GM20431 (cell line): ENCODE data around the gene GLRA2.

Source experiments
- in situ Hi-C: fragments of 300-500 bp; cut with MseI, MboI; formaldehyde crosslinking; loops from one replicate; pipeline ENCODE4 v1.15.0; 2020; ENCODE audit warnings: low sequenced_read_pairs; ENCODE audit not compliant: unreplicated experiment

The GLRA2 gene

DNA sequence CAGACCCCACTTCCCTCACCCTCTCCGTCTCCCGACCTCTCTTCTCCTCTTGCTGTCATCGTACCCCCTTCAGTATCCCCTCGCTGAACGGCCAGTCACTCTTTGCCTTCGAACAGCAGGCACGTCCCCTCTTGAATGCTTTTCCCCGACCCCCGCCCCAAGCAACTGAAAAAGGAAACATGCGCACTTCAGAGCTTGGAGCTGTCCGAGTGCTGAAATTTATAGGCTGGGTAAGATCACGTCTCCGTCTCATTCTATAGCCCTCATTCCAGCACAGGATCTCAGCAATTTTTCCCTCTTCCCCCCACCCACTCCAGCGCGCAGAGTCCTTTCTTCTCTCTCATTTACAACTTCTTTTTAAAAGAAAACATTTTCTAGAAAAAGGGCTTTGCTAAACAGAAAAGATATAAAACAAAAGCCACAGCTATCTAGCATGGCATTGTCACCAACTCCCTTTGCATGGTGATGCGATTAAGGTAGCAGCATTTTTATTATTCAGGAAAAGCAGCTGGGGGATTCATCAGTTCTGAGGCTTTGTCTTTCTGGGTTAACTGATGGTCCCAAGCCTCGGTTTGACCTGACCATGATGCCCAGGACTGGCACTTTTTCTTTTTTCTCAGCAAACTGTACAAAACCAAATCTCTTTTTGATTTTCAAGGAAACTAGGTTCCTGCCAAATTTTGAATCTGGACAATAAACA is at the start of gene GLRA2:
Gene GLRA2, plus strand, starts transcription at position 247 of the 700 bp plus-strand sequence. CDS start 522 bp downstream, outside the sequence.
- in situ Hi-C loops: loop anchor here (25.0 kb wide), 1 partner anchor 442 kb away; no protein-coding TSS in a partner anchor

DNA sequence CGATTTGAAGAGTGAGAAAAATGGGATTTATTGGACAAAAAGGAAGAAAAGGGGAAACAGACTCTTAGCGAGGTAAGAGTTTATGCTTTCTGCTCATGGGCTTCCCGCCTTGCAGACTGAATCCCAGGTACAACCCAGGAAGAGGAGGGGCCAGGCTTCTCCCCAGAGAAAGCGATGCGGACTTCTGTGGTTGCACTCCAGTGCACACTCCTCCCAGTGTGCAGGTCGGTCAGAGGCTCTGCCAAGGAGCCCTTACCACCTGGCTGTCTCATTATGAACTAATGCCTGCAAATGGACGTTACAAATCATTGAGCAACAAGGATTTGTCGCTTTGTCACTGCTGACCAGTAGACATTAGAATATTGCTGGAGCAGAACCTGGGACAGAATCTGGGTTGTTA is 39.9 kb upstream of the GLRA2 start:
- in situ Hi-C loops: no loop called here

- in situ Hi-C loops: no loop called here
These were observed 37.6 kb upstream of the GLRA2 start for GRCh38 chrX:14491689-14492088.

- in situ Hi-C loops: no loop called here
These were observed 32.7 kb upstream of the GLRA2 start for GRCh38 chrX:14496674-14497073.

DNA sequence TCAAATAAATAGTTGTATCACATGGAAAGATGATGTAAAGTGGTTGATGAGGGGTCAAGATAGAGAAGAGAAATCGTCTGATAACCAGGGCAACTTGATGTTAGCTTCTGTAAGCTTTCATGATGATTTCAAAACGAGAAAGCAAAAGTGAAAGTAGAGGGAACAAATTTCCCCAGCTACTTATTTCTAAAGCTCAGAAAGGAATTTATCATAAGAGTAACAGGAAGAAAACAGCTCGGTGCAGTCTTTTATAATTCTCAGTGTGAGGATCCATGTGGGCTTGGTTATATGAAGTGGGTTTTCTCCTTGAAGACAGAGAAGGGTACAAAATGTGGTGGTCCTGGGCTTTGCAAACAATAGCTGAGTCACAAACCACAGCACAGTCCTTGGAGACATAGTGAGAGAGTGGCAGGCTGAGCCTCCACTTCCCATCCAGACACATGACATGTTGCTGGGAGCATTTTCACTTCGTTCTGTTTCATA is 32.1 kb upstream of the GLRA2 start:
- in situ Hi-C loops: no loop called here

GRCh38 chrX:14501327-14501726 is 28.0 kb upstream of the GLRA2 start:
- in situ Hi-C loops: no loop called here

- in situ Hi-C loops: no loop called here
These were observed 24.3 kb upstream of the GLRA2 start for GRCh38 chrX:14504960-14505538.

DNA sequence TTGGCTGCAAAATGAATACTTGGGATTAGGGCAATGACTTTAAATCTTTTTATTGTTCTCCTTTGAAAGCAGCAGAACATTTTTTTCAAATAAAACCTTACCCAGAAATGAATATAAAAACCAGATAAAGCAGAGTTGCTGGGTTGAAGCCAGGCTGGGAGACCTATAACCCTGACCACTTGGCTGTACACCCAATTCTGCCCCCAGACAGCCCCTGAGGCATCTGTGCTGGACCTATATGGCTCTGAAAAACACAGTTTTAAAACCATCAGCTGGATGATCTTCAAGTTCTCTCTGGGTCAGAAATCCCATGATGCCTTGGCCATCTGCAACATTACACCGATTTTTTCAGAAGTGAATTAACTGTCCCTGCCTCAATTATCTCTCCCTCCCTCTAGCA is 23.7 kb upstream of the GLRA2 start:
- in situ Hi-C loops: no loop called here

GRCh38 chrX:14506866-14507265 is 22.5 kb upstream of the GLRA2 start:
- in situ Hi-C loops: no loop called here

- in situ Hi-C loops: no loop called here
These were observed 21.2 kb upstream of the GLRA2 start for GRCh38 chrX:14508025-14508690.

DNA sequence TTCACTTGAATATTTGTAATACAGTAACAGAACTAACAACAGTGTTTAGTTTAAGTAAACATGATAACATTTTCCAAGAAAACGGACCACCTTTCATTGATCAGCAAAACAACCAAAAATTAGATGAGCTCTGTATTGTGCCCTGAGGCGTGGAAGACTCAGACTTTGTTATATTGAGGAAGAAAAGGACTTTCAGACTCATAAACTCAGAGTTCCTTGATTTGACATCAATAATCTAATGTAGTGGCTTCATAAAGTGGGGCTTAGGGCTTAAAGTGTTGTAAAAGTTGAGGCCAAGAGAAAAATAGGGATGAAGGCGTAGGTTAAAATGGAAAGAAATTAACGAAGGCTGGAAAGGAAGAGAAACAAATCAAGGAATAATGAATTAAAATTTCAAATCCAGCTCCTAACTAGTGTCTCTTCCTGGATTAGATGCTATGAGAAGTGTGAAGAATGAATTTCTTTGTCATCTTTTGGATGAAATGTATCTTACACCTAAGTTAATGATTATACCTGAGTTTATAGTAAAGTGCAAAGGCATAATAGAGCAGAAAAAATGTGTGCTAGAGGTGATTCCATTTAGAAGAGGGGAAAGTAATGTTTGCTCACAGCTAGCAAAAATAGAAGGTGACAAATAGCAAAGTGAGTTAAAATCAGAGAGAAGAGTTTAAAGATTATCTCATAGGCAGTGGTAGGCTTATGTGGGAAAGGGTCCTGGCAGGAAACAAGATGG is 19.8 kb upstream of the GLRA2 start:
- in situ Hi-C loops: no loop called here

DNA sequence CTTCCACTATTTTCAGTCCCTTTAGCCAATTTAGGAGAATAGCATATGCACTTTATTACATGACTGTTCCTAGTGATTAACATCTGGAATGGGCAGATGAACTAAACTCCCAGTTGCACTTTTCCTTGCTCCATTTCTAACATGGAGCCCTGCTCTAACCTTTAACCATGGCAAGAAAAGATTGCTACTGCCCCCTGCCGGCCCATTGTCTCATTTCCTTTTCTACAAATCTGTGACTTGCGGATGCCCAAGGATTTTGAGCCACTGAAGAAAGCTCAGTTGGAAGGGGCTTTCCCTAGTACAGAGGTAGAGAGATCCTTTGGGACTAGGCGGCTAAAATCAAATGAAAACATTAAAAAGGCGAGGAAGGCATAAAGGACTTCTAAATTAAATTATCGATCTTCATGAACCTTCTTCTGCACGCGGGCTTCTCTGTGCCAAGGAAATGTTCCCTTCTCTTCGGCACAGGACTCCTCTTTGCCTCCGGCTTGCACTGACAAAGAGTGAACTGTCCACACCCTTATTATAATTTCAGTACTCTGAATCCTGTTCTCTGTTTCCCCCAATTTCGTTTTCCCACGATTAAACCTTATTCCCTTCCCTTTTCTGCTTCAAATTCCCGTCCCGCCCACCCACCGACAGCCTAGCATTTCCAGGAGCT is 577 bp upstream of the GLRA2 start:
- in situ Hi-C loops: loop anchor here (25.0 kb wide), 1 partner anchor 441 kb away; no protein-coding TSS in a partner anchor

- in situ Hi-C loops: loop anchor here (25.0 kb wide), 1 partner anchor 447 kb away; no protein-coding TSS in a partner anchor
These were observed 4.5 kb downstream of the GLRA2 start for GRCh38 chrX:14533867-14534266.

- in situ Hi-C loops: loop anchor here (25.0 kb wide), 1 partner anchor 459 kb away; no protein-coding TSS in a partner anchor
These were observed 16.9 kb downstream of the GLRA2 start for GRCh38 chrX:14546190-14546589.

GRCh38 chrX:14554131-14554715 is 24.9 kb downstream of the GLRA2 start:
- in situ Hi-C loops: no loop called here

DNA sequence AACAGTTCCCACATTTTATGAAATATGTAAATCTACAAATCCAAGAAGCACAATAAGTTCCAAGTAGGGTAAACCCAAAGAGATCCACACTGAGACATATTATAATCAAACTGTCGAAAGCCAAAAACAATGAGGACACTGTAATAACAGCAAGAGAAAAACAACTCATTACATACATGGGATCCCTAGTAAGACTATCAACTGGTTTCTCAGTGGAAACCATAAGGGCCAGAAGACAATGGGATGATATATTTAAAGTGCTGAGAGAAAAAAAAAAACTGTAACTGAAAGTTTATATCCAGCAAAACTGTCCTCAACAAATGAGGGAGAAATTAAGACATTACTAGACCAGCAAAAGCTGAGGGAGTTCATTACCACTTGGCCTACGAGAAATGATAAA is 34.7 kb downstream of the GLRA2 start:
- in situ Hi-C loops: no loop called here

DNA sequence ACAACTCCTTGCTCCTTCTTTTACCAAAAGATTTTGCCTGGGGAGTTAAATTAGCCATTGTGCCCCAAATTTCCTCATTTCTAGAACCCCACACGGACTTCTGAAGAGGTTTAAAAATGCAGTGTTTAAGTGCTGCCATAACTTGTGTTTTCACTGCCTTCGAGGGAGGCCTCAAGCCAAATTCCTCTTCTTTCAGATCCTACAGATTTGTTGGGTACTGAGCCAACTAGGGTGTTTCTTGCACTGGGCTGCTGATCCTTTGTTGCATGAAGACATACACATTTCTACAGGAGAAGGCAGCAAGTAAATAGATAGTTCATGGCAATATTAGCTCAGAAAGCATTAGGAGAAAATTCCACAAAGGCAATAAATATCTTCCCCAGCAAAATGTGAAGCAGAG is 43.8 kb downstream of the GLRA2 start:
- in situ Hi-C loops: no loop called here

- in situ Hi-C loops: no loop called here
These were observed 51.7 kb downstream of the GLRA2 start for GRCh38 chrX:14581081-14581480.

GRCh38 chrX:14584548-14584947 is 55.2 kb downstream of the GLRA2 start:
- in situ Hi-C loops: no loop called here
